Dermis blood vessel endothelial cell (primary cell): ENCODE results near the gene CXCR6. TPM values are rescaled to one million over a fixed set of nuclear protein-coding genes. Genes with fewer than 3 reads are reported as not detected.

Source experiments
- DNase-seq: peaks from one replicate; pipeline ENCODE4 v3.0.0; 2010
- total RNA-seq: library from RNA; depleted of rRNA; stranded (reverse); fragments of >200 nt; gene quantifications from 2 replicates; pipeline ENCODE4 v1.2.3, GENCODE V29; 2014

CXCR6 gene
- total RNA-seq = not detected in 2 replicates

DNA sequence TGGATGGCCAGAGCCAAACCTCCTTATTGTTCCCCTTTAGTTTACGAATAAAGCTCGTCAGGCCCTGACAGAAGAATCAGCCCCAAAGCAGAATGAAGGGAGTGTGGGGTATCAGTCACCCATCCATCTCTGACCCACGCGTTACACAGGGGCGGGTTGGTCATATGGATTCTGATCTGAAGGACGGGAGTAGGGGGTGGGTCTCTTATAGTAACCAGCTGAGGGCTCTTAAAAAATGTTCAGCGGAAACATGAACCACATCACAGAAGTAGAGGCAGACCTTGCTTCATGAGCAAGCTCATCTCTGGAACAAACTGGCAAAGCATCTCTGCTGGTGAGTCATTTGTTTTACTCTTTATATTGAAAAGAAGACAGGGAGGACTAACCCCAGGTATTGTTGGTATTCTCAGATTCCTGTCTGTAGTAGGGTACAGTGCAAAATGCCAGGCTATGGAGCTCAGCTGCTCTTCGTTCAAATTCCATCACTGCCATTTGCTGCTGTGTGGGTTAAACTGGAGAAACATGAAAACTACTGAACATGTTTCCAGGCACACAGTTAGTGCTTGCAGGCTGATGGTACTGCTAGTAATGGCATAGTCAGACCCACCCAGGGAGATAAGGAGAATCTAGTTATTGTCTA, at the start of gene CXCR6:
Gene CXCR6, plus strand, starts transcription at position 258 of the 640 bp plus-strand sequence. CDS start 3,018 bp downstream, outside the sequence.
- DNase-seq = no peak

DNA sequence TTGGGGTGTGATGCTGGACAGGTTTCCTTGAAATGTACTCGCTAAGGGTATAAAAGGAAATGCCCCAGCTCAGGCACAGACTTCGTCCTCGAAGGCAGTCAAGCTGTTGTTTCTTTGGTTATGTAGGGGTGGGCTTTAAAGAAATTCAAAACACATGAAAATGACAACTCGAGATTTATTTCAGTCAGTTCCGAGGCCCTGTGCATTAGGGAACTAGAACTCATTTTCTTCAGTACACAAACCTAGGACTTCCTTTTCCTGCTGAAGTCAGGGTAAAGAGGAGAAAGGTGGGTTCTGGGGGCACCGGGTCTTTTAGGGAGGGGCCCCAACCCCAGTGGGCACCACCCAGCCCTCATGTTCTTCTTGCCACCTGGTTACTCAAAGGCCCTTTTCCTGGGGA, 49.2 kb upstream of the CXCR6 start:
- no peak for DNase-seq

DNA sequence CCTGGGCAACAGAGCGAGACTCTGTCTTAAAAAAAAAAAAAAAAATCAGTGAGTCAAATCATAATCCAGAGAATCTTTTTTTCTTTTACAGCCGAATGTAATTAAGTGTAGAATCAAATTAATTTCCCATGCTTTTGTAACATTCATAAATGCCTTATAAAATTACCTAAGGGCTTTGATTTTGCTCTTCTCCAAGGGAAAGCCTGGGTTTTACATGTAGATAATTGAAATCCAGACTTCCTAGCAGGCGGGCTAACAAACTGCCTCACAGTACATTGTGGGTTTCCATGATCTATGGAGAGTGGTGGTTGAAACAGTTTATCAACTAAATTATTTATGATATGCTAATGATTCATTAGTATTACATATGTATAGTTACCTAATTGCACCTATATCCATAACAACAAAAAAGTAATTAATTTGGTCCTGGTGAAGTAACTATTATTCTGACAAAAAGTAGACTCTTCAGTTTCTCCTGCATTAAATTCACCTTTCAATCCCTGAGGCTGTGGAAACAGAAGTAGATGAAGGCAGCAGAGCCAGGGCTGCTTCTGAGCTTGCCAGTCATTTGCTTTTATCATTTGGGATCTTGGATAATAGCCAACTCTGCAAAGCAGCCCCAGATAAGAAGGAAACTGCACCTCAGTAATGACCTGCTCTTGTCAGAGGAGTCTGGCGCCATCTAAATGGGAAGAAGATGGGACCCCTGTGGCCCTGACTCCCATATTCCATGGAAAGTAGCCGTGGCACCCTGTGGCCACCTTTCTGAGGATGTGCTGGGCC, 47.4 kb upstream of the CXCR6 start:
- DNase-seq = no peak

DNA sequence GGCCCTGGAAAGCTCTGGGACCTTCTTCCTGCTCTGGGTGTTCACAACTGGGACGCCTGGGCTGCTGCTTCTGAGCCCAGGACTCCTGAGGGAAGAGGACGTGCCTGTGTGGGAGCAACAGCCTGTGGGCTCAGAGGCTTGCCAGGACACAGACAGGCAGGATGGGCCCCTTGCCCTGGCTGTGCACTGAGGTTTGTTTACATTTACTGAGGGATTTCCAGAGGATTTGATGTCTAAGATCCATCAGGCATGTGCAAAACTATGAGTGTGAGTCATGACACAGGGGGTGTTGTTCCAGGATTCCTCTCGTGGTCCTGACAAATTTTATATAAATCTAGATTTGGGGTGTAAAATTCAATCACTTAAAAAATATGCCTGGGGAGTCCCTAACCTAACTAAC, 46.3 kb upstream of the CXCR6 start:
- no peak for DNase-seq

DNA sequence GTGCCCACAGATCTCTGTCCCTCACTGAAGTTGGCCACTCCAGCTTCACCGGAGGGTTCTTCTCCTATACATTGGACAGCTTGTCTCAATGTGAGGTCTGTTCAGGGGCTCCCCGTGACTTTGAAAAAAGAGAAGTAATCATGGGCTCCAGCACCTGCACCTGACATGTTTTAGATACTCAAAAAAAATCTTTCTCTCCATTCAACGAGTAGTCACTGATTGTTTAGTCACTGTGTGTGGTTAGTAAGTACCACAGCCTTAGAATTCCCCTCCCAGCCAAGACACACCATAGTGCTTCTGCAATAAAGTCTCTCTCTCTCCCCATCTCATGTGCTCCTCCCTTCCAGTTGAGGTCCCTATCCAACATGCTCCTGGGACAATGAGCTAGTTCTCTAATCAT, 38.3 kb upstream of the CXCR6 start:
- DNase-seq = no peak

DNA sequence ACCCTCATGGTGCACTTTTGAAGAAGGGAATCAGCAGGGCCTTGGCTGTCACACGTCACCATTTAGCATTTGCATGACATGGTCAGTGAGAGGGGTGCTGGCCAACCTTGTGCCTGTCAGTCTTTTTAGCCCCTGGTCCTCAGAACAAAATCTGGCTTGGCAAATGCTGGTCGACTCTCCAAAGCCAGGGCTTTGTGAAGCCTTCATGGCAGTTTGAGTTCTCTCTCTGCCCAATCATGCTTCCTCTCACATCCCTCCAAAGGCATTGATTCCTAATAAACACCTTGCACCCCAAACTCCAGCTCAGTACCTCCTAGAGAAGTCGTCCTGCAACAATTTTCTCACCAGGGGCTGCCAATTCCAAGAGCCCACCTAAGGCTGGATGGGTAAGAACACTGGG, 37.5 kb upstream of the CXCR6 start:
- no peak for DNase-seq

DNA sequence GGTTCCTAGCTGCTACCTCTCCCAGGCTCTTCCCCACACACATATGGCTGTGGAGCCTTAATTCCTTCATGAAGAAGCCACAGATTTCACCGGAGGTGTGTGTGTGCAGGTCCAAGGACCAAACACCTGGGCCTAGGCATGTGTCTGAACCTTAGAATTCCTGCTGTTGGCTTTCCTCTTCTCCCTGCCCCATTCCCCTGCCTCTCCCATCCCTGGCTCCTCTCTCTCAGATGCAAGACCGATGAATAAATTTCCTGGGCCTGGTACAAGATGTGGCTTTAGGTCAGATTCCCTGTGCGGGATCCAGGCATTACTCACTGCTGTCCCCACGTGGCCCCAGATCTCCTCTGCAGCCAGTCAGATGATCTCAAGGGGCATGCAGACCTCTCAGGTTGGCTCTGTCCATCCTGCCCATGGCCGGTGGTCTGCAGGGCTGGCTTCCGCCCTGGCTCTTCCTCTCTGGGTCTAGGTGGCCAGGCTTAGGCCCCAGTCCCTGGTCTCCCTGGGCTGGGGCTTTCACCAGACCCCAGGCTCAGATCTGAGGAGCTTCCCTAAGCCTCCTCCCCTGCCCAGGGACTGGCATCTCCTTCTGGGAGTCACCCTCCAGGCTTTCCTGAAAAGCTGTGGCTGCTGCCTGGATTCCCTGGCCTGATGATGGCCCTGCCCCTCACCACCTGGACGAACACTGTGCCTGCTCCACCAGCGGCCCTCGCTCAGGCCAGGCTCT, 36.4 kb upstream of the CXCR6 start:
- peak; percentile 57 for DNase-seq

DNA sequence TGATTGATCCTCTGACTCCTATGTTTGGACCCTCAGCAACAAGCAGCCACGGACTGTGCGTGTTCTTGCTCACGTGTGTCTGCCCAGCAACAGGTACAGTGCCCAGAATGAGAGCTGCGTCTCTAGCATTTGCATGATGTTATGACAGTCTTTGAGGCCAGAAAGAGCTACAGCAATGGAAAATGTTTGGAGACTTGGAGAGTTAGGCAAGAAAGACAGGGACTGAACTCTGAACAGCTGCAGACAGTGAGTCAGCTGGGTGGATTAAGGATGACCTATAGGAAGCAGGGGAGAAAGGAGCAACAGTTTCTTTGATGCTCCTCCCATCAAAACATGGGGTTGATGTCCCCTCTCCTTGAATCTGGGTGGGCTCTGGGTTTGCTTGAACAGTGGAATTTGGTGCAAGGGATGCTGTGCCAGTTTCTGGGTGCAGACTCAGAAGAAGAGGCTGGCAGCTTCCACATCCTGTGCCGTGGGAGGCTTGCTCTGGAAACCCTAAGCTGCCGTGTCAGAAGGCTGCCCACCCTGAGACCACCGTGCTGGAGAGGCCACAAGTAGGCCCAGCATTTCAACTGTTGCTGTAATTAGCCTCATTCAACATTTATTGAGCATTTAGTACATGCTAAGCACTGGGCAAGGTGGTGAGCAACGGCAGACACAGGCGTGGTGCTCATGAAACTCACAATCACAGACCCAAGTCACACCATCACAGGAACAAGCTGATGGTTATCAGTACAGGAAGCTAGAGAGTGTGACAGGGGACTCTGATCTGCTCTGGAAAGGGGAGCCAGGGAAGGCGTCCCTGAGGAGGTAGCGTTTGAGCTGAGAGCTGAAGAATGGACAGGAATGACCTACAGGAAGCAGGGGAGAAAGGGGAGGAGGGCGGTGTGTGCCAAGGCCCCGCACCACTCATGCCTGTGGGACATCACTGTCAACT, 35.2 kb upstream of the CXCR6 start:
- no peak for DNase-seq

DNA sequence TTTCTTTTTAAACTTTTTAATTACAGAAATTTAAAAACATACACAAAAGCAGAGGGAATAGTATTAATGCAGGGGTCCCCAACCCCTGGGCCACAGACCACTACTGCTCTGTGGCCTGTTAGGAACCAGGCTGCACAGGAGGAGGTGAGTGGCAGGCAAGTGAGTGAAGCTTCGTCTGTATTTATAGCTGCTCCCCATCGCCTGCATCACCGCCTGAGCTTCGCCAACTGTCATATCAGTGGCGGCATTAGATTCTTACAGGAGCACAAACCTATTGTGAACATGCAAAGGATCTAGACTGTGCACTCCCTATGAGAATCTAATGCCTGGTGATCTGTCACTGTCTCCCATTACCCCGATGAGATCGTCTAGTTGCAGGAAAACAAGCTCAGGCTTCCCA, 34.5 kb upstream of the CXCR6 start:
- no peak for DNase-seq

DNA sequence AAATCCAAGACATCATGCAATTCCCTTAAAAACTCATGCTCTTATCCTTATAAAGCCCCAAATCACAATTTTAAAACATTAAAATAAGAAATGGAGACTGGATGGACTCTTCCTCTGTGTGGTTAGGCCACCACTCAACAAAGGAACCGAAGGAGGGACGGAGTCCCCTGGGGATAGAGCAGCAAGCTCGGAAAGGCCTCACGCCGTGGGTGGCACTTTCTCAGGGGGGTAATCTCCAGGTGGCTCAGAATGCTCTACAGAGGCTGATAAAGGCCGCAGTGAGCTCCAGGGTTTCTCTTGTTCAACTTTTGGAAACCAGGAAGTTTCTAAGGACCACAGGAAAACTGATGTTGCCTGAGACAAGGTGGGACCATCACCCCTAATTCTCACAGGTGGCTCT, 33.7 kb upstream of the CXCR6 start:
- DNase-seq = no peak

DNA sequence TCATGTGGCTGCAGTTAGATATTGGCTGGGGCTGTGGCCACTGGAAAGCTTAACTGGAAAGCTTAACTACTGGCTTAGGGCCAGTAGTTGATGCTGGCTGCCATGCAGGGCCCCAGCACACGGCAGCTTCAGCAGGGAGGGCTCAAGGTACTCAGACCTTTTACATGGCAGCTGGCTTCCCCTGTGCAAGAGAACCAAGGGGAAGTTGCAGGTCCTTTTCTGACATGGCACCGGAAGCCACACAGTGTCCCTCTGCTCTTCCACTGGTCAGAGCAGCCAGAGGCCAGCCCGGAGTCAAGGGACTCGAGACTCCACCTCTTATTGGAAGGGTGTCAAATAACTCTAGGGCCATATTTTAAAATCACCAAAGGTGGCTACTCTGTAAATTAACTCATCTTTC, 32.4 kb upstream of the CXCR6 start:
- DNase-seq = no peak

DNA sequence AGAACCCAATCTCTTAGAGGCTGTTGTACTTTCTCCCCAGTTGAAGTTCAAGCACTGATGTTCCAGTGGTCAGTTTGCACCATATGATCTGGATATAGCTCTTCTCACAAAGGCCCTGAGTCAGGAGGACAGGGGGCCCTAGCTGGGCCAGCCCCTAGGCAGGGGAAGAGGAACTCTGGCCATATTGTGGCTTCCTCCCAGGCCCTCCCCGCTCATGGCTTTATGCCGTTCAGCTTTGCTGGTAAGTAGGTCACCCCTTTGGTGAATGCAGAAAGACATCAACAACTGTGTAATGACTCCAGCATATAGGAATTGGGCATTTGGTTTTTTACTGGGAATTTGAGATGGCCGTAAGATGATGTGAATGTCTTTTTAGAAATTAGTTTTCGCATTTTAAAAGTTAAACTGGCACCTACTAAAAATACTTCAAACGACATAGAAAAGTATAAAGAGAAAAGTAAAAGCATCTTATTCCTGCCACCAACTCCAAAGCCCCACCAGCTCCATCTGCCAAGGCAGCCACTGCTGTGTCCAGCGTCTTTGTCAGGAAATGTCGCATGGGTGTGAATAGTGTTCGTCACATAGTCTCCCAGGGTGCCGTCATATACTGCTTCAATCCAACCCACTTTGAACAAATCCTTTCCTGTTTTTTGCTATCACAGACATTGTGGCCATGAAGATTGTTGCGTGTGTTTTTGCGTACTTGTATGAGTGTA, 31.6 kb upstream of the CXCR6 start:
- no peak for DNase-seq

DNA sequence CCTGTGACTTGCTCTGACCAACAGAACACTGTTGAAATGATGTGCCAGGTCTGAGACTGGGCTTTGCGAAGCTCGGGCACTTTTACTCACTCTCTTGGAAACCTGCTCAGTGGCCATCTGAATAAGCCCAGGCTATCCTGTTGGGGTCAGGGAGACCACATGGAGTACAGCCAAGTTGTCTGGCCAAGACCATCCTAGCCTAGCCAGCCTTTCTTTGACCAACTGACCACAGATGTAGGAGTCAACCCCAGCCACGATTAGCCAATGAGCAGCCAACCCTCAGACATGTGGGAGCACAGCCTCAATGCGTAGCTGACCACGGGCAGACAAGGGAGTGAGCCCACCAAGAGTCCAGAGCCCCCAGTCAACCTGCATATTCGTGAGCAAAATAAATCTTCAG, 30.8 kb upstream of the CXCR6 start:
- no peak for DNase-seq

DNA sequence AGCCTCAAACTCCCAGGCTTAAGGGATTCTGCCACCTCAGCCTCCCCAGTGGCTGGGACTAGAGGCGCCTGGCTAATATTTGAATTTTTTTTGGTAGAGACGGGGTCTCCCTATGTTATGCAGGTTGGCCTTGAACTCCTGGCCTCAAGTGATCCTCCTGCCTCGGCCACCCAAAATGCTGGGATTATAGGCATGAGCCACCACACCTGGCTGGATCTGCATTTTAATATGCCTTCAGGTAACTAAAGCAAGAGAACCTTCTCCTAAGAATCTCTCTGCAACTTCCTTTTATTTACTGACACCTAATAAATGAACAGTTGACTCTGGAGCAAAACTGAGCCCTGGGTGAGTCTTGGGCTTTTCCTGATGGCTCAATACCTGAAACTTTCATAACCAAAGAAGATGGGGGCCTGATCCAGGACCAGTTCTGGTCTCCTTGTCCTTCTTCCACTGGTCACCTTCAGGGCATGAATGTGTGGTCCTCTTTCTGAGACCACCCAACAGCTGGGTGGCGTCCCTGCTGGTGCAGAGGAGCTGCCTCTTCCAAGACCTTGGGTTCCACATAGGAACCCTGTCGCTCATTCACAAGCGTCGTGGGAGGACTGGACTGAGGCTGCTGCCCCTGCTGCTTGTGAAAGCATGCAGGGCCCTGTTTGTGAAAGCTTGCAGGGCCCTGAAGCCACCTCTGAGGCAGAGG, 28.8 kb upstream of the CXCR6 start:
- DNase-seq = no peak

DNA sequence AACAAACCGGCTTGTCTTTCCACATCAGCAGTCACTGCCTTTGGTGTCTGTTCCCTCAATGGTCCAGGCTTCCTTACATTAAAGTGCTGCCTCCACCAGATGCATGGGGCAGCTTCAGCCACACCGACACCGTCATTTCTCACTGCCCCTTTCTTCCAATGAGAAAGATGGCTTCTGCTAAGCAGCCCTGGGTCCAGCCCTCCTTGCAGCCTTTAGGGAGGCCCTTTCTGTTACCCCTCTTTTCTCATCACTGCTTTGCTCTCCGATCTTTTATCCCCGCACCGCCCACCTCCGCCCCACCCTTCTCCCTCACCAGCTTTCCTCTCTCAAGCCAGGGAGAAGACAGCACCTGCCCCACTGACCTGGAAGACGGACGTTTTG, 28.2 kb upstream of the CXCR6 start:
- DNase-seq = no peak

DNA sequence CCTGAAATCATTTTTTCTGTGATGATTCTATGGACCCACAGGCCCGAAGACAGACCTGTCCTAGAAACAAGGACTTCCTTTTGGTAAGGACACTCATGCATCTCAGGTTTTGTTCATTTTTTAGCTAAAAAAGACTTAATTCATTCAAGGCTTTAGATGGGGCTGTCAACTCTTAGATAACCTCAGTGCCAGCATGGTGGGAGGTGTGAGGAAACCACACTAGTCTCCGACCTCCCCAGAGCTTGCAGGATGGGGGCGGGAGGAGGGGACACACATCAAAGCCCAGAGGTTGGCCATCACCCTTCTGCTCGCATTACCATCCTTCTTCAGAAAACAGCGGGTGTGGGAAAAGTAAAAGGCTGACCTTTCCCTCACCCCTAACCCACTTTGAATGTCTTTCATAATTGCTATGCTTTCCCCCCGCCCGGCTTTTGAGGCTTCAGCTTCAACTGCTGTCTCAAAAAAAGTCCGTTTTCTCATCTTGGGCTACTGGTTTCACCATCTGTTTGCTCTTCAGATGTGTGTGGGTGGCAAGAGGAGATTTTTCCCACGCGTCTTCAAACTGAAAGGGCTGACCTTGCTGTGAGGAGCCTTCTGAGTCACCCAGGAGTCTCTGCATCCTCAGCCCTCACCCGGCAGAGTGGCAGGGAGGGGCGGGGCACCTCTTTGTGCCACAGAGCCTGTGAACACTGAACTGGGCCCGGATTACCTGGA, 27.6 kb upstream of the CXCR6 start:
- no peak for DNase-seq

DNA sequence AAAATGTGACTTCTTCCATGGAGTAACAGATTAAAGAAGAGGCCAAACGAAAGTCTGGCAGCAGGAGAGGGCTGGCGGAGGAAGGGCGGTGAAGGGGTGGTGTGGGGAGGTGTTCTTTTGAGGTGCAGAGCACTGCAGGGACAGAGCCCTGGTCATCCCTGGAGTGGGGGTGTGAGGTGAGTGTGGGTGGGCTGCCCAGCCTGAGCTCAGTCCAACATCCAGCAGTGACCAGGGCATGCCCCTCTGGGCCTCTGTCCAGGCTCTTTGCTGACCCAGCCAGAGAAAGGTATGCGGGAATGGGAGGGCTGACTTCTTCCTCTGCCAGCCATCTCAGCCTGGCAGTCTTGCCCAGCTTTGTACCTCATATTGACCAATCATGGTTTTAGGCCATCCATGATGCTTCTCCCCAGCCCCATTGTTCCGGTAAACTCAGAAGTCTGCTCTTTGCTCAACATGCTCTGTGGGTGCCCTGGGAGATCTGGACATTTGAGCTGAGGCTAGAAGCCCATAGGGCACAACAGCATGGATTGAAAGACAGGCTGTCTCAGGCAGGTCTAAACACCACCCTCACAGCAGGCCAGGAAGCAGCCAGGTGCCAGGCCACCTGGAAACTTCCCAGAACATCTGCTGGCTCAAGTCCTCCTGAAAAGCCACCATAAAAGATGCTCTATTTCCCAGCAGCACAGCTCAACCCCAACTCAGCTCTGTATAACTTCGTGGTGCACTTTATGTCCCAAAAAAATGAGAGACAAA, 25.9 kb upstream of the CXCR6 start:
- no peak for DNase-seq

DNA sequence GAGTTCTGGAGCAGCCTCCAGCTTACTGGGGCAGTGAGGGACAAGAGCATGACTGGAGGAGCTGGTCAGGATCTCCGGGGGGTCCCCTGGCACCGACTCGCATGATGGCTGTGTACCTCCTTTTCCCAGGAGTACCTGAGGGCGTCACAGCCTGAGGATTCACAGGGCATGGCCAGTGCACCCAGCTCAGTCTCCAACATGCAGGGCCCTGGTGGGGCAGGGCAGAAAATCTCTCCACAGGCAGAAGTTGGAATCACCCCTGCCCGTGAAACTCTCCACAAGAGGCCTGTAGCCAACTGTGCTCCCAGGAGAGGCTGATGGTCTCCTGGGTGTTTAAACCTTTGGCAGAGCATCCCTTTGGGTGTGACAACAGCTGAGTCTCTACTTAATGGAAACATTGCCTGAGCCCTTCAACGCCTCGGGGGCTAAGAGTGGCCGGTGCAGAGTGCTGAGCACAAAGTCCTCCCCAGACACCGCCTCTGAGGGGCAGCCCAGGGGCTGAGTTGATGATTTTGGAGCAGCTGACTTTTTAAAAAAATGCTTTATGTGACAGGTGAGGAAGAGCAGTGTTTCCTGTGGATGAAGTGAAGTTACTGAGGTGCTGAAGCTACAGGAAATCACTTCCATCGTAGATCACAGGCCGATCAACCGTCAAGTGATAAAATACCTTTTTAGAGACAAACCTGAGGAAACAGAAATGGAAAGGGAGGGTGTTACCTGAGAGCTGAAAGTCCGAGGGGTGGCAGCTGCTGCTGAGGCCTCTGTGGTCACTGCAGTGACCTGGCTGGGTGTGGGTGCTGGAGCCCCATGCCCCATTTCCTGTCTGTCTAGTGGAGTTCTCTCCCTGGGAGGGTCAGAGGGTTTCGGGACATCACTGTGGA, 21.9 kb upstream of the CXCR6 start:
- no peak for DNase-seq

DNA sequence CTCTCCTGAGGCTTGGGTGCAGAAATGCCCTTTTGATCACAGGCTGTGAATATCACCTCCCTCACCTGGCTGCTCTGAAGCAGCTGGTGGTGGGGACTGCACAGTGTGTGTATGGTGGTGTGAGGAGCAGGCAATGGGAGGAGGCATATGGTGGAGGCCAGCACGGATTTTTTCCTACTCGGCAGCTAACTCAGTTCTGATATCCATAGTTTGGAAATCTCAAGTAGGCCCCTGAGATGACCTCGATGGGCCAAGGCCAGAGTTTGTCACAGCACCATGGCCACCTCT, 21.3 kb upstream of the CXCR6 start:
- DNase-seq = no peak
